Erythroblast (primary cell): Measurements from ENCODE around the gene HTR7.

Experiments
- GATA1 ChIP-seq: IDR thresholded peaks from 2 replicates; pipeline ENCODE4 v1.6.1; 2011; ENCODE audit warnings: low read depth, mild to moderate bottlenecking, control low read depth, low read length, moderate library complexity
- POLR2A ChIP-seq: IDR thresholded peaks from 2 replicates; pipeline ENCODE4 v1.6.1; 2011; ENCODE audit warnings: mild to moderate bottlenecking, low read length

DNA sequence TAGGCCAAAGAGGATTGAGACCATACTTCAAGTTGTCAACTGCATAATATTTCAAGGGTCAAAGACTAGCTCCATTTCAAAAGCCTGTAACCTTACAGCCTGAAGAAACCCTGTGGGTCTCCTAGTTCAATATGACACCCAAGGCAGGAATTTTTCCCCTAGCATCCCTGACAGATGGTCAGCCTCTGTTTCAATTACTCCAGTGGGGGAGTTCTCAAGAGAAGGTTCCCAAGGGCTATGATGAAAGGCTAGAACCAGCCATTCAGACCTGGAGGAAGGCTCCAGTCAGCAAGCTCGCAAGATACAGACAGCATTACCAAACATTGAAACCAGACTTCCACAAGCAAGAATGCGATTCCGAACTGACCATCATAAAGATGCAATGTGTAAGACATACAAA is 1.6 kb downstream of the HTR7 start:
- no peak for TF ChIP-seq POLR2A
- no peak for TF ChIP-seq GATA1
